NCI-H2171 treated with DMSO at 0.1 percent for 48 hours (cell line): ENCODE measurements around the gene TRPC4.
"Not testable (repeated sequence)": the region's sequence is repeated elsewhere in the genome, so short reads cannot be mapped to it uniquely, and the experiment has no call there.

Source experiments
- DNase-seq: peaks from one replicate; lab custom pipeline; 2025; lab: John Stamatoyannopoulos, UW

Gene TRPC4

GRCh38 chr13:37833411-37833810, 36.2 kb downstream of the TRPC4 start:
- DNase-seq: no peak

- DNase-seq: no peak
Observed at GRCh38 chr13:37816276-37816675, 53.3 kb downstream of the TRPC4 start.

GRCh38 chr13:37811441-37811840, 58.1 kb downstream of the TRPC4 start:
- DNase-seq: no peak

GRCh38 chr13:37806666-37807065, 62.9 kb downstream of the TRPC4 start:
- no peak for DNase-seq

- no peak for DNase-seq
Observed at GRCh38 chr13:37797631-37798030, 71.9 kb downstream of the TRPC4 start.

GRCh38 chr13:37796795-37797194, 72.8 kb downstream of the TRPC4 start:
- not testable (repeated sequence) for DNase-seq

GRCh38 chr13:37795326-37795725, 74.2 kb downstream of the TRPC4 start:
- no peak for DNase-seq

GRCh38 chr13:37791699-37792098, 77.9 kb downstream of the TRPC4 start:
- no peak for DNase-seq

GRCh38 chr13:37788346-37788745, 81.2 kb downstream of the TRPC4 start:
- no peak for DNase-seq

GRCh38 chr13:37777676-37778075, 91.9 kb downstream of the TRPC4 start:
- DNase-seq: no peak

- no peak for DNase-seq
Observed at GRCh38 chr13:37775871-37776270, 93.7 kb downstream of the TRPC4 start.

GRCh38 chr13:37772644-37773043, 96.9 kb downstream of the TRPC4 start:
- DNase-seq: no peak

- DNase-seq: no peak
Observed at GRCh38 chr13:37769545-37769944, 100.0 kb downstream of the TRPC4 start.

- no peak for DNase-seq
Observed at GRCh38 chr13:37769078-37769477, 100.5 kb downstream of the TRPC4 start.

- DNase-seq: no peak
Observed at GRCh38 chr13:37766502-37766901, 103.1 kb downstream of the TRPC4 start.

GRCh38 chr13:37755349-37755748, 114.2 kb downstream of the TRPC4 start:
- no peak for DNase-seq

GRCh38 chr13:37753776-37754175, 115.8 kb downstream of the TRPC4 start:
- DNase-seq: no peak

- DNase-seq: no peak
Observed at GRCh38 chr13:37752146-37752545, 117.4 kb downstream of the TRPC4 start.

- no peak for DNase-seq
Observed at GRCh38 chr13:37751025-37751424, 118.5 kb downstream of the TRPC4 start.

GRCh38 chr13:37748913-37749312, 120.7 kb downstream of the TRPC4 start:
- no peak for DNase-seq

GRCh38 chr13:37747071-37747612, 122.4 kb downstream of the TRPC4 start:
- no peak for DNase-seq

GRCh38 chr13:37741536-37741935, 128.0 kb downstream of the TRPC4 start:
- DNase-seq: no peak

GRCh38 chr13:37736045-37736444, 133.5 kb downstream of the TRPC4 start:
- no peak for DNase-seq

- DNase-seq: no peak
Observed at GRCh38 chr13:37735293-37735692, 134.3 kb downstream of the TRPC4 start.

GRCh38 chr13:37729876-37730275, 139.7 kb downstream of the TRPC4 start:
- DNase-seq: no peak
